ENCODE data around the gene BAIAP2.

DNA sequence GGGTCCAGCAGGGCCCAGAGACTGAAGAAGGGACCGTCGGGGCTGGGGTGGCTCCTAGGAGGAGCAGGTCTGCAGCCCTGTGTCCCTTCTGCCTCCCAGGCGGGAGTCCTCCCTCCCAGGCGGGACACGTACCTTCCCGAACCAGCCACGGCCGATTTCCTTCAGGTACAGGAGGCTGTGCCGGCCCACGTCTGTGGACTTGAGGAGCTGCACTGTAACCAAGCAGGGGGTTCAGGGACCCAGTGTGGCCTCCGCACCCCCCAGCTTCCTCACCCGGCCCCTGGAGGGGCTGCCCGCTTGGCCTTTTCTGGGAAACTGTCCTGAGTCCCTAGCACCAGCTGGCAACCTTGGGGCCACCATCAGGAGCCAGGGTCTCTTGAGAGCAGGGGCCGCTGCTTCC, 93.4 kb downstream of the BAIAP2 start:
- TF ChIP-seq CTCF (IDR thresholded peaks at IDR 0.05) (no peak), POLR2A (IDR thresholded peaks at IDR 0.05) (no peak), EP300 (IDR thresholded peaks at IDR 0.05) (no peak)
